Measurements from ENCODE around the gene TEX13C.
"Not testable (repeated sequence)": the region's sequence is repeated elsewhere in the genome, so short reads cannot be mapped to it uniquely, and the experiment has no call there.

The TEX13C gene

DNA sequence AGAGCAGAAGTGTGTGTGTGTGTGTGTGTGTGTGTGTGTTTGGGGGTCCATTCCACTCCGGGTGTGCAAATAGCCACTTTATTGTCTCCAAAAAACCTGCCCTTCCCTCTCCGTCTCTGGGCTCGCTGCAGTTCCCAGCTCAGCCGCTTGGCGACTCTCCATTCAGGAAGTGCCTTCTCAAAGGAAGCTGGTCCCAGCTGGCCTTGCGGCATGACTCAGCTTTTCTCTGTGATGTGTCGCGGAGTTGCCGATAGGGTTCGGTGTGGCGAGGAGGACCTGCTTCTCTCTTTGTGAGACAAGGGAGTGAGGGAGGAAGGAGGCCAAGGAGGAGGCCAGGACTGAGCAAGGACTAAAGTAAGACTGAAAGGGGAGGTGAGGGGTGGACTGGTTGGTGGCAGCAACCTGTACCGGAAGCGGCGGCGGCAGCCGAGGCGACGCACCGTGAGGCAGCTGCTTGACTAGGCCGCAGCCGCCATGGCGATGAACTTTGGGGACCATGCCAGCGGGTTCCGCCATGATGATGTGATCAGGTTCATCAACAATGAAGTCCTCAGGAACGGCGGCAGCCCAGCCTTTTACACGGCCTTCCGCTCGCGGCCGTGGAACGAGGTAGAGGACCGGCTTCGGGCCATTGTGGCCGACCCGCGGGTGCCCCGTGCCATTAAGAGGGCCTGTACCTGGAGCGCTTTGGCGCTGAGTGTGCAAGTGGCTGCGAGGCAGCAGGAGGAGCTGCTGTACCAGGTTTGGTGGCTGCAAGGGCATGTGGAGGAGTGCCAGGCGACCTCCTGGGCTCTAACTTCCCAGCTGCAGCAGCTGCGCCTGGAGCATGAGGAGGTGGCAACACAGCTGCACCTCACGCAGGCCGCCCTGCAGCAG, at the start of gene TEX13C:
TSS of gene TEX13C (plus strand) at position 226 of the 876 bp plus-strand sequence. CDS start at position 475, 249 bp downstream.
- DNase-seq, result no peak

DNA sequence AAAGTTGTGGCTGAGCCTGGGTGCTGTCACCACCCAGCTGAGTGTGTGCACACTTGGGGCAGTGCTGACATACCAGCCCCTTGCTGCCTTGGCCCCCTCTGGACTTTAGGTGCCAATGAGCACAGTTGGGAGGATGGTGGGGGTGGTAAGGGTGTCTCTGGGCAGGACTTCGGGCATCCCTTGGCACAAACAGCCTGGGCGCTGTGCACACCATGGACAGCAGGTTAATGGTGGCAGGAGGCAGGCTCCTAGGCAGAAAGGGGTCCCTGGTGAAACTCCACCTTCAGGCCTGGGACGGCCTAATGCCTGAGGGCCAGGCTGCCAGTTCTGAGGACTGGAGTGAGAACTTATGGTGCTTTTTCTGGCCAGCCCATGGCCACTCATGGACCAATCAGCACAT, 32.4 kb upstream of the TEX13C start:
- DNase-seq, result no peak

DNA sequence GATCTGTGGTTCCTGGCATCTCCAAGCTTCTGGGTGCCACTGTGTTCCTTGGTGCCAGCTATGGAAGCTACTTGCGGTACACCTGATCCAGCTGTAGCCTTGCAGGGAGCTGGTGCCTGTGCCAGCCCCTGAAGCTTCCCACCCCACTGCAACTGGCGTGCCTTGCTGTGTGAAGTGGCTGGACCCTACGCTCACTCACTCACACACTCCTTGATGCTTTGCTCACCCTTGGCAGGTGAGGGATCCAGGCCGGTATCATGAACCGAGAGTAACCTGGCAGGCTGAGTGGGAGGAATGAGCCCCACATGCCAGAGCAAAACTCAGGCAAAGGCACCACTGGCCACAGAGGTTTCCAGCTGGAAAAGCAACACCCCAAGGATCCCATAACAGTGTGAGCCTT, 31.3 kb upstream of the TEX13C start:
- DNase-seq, result no peak

DNA sequence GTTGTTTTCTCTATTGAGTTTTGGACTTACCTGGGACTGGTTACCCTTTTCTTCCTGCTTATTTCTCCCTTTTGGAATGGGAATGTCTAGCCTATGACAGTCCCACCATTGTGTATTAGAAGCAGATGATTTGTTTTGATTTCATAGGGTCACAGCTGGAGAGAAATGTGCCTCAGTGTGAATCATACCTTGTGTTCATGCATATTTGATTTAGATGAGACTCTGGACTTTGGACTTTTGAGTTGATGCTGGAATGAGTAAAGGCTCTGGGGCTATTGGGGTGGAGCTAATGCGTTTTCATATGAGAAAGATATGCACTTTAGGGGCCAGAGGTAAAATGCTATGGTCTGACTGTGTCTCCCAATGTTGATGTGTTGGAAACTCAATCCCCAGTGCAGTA, 30.5 kb upstream of the TEX13C start:
- no peak for DNase-seq

DNA sequence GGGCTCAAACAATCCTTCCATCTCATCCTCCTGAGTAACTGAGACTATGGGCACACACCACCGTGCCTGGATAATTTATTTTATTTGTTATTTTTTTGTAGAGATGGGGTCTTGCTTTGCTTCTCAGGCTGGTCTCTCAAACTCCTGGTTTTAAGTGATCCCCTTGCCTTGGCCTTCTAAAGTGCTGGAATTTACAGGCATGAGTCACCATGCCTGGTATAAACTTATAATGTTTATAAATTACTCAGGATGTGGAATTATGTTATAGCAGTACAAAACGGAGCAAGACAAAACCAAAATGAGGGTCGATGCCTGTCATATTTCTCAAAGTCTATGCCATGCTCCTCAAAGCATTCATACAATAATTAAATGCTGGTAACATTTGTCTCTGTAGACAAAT, 29.8 kb upstream of the TEX13C start:
- DNase-seq, result no peak

DNA sequence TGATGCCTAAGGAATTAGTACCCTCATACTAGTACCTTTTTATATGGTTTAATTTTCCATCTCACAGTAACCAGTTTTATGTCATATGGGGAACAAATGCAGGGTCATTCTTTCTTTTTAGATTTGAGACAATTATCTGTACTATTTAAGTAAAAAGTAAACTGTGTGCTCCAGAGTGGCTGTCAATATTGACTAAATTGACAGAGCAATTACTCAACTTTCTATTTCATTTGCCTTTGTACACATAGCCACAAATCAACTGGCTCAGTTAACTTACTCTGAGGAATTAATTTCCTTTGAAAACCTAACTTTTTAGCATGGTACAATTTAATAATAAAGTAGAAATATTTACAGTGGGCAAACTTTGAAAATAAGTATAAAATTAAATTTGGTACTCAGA, 28.5 kb upstream of the TEX13C start:
- no peak for DNase-seq

DNA sequence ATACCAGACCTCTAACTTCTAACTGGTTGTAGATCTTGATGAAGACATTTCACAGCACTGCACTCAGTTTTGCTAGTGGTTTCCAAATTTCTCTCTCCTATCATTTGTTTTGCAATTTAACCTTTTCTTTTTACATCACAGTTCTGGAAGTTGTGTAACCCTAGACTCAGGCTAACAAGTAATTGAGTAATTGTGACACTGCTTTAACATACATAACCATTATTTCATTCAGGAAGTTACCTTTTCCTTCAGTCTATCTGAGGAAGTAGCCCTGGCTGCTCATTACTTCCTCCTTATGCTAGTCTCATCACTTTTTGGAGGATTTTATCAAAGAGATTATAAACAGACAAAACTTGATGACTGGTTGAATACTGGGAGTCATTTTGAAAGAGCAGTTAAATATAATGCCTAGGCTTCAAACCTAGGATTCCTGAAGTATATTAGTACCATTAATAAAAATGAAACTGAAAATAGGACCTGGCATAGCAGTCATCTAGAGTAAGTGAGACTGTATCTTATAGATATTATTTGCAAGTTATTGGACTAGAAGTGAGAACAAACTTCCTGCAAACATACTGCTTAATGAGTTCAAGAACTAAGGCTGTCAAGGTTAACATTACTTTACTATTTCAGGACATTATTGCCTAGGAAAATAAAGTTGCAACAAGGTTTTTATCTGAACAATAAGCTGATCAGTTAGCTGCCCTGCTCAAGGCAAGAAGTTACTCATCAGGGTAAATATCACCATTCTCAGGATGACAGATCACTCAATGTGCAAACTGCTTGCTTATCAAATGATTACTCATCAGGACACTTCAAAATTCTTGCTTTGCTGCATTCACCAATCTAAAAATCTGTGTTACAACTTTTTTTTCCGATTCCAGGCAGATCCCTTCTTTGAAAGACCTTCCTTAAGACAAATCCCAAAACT, 25.6 kb upstream of the TEX13C start:
- DNase-seq, result no peak

DNA sequence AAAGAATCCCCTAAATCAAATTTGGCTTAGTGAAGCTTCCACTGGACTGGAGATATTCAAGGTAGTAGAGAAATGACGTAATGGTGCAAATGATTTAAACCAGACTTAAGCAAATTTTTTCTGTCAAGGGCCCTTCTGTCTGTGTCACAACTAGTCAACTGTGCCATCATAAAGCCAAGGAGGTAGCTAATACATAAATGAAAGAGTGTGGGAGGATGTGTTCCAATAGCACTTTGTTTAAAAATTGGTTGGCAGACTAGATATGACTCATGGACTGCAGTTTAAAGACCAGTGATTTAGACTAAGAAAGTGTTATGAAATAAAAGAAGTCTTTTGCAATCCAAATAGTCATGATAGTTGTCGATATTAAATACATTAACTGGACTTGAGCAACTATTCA, 24.3 kb upstream of the TEX13C start:
- DNase-seq, result no peak

DNA sequence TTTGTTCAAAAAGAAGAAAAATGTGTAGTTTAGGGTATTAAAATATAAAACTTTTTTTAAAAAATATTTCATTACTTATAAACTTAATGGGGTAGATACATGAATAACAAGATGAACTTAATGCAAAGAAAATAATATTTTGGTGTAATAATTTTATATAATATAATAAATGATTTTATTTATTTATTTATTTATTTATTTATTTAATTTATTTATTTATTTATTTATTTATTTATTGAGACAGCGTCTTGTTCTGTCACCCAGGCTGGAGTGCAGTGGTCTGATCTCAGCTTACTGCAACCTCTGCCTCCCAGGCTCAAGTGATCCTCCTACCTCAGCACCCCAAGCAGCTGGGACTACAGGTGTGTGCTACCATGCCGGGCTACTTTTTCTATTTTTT, 20.8 kb upstream of the TEX13C start:
- no peak for DNase-seq

DNA sequence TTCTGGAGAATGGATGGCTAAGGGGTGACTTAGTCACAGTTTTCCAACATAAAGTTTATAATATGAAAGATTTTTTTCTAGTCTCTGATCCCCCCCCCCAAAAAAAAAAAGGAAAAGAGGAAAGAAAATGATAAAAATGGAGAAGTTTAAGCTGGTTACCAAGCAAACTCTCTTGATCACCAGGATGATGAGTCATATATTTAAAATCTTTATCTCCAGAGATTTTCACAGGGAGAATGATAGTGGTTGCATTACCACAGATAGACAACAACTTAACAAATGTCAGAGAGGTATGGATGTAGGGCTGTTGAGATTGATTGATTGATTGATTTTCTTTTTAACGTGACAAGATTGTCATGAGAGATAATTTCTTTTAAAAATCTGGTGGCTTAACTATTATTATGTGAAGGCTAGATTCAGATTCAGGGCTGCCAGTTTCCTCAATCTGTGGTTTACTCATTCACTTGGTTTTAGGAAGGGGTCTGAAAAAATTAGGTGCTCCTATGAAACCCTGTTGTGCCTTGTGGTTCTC, 13.3 kb upstream of the TEX13C start:
- DNase-seq, result no peak

DNA sequence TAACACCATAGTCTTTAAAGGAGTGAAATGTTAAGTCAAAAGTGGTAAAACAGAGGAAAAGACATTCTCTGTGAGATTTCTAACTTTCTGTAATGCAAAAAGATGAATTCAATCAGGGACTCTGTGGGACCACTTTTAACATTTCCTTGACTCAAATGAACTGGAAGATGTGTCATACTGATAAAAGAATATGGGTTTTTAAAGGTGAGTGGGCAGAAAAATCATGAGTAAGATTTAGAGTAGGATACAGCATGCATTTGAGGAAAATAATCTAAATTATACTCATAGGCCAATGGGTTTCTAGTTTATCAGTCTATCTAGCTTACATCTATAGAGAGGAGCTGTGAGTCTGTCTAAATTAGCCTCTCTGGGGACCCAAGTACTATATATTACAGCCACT, 11.0 kb upstream of the TEX13C start:
- no peak for DNase-seq

DNA sequence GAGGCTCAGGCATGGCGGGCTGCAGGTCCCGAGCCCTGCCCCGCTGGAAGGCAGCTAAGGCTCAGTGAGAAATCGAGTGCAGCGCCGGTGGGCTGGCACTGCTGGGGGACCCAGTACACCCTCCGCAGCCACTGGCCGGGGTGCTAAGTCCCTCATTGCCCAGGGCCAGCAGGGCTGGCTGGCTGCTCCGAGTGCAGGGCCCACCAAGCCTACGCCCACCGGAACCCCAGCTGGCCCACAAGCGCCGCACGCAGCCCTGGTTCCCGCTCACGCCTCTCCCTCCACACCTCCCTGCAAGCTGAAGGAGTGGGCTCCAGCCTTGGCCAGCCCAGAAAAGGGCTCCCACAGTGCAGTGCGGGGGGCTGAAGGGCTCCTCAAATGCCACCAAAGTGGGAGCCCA, 505 bp upstream of the TEX13C start:
- not testable (repeated sequence) for DNase-seq

DNA sequence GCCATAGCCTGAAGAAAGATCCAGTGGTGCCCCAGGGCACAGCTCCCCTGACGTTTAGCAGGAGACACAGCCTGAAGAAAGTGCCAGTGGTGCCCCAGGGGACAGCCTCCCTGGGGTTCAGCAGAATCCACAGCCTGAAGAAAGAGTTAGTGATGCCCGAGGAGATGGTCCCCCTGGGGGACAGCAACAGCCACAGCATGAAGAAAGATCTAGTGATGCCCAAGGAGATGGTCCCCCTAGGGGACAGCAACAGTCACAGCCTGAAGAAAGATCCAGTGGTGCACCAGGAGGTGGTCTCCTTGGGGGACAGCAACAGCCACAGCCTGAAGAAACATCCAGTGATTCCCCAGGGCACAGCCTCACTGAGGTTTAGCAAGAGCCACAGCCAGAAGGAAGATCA, 2.8 kb downstream of the TEX13C start:
- no peak for DNase-seq

DNA sequence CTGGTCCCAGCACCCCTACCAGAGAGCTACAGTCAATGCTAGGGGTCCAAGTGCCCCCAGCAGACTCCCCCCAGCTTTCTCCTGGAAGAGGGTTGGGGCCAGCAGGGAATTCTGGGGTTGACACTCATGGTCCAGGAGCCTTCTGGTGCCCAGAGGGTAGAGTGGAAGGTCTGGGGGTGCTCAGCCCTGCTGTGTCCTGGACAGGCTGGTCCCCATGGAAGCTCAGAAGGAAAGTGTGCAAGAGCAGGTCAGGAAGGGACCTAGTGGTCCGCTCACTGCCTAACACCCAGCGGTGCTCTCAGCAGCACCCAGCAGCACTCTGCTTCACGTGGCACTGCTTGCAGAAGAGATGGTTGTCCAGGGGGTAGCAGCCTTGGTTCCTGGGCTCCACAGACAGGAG, 6.9 kb downstream of the TEX13C start:
- DNase-seq, result no peak

DNA sequence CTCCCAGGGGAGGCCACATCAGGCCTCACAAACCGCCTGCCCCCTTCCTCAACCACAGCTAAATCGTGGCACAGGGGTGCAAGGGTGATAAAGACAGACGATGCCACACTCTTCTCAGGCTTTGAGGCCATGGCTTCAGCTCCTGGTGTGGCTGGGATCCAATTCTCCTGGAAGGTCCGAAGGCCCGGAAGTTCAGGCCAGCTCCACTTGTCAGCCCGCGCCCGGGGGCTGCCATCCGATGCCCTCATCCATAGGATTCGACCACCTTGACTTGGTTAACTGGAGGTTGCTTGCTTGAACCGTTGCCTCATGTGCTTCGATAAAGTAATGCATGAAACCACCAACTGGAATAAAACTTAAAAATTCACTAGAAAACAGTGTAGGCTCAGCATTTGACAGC, 8.2 kb downstream of the TEX13C start:
- DNase-seq, result no peak

DNA sequence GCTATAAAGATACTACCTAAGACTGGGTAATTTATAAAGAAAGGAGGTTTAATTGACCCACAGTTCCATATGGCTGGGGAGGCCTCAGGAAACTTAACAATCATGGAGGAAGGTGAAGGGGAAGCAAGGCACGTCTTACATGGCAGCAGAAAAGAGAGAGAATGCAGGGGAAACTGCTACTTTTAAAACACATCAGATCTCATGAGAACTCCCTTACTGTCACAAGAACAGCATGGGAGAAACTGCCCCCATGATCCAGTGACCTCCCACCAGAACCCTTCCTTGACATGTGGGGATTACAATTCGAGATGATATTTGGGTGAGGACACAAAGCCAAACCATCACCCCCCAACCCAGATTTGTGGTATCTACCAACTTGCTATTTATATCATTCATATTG, 13.9 kb downstream of the TEX13C start:
- DNase-seq, result no peak

DNA sequence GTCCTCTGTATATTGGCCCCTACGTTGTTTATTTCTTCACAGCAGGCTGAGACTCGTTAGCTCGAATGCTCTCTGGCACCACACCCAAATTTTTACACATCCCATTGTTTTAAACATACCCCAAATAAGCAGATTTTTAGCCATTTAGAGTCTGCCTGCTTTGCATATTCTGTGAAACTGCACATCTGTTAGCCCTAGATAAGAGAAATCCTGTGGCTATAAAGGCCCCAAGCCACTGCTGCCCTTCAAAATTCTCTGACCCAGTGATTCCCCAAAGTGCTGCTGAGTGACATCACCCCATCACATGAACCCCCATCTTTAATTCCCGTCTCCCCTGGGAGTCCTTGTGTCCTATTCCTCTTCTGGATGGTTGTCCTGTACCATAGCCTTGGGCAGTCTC, 20.8 kb downstream of the TEX13C start:
- DNase-seq, result no peak

DNA sequence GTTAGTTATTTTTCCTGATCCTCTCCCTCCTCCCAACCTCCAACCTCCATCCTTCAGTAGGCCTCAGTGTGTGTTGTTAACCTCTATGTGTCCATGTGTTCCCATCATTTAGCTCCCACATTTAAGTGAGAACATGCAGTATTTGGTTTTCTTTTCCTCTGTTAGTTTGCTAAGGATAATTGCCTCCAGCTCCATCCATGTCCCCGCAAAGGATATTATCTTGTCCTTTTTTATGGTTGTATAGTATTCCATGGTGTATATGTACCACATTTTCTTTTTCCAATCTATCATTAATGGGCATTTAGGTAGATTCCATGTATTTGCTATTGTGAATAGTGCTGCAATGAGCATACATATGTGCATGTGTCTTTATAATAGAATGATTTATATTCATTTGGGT, 54.5 kb downstream of the TEX13C start:
- DNase-seq, result no peak

All from activated CD4-positive, alpha-beta T cell treated with anti-CD3 and anti-CD28 coated beads, Interleukin-2, amount 50 U/mL, for 48 hours (primary cell).